Astrocyte of the hippocampus (primary cell): ENCODE data around the gene TCEAL9.
"Not testable (repeated sequence)": the region's sequence is repeated elsewhere in the genome, so short reads cannot be mapped to it uniquely, and the experiment has no call there.

ENCODE experiments used
- DNase-seq: peaks from one replicate; pipeline ENCODE4 v3.0.0; 2011; ENCODE audit warnings: low read depth, low spot score

TCEAL9 gene

DNA sequence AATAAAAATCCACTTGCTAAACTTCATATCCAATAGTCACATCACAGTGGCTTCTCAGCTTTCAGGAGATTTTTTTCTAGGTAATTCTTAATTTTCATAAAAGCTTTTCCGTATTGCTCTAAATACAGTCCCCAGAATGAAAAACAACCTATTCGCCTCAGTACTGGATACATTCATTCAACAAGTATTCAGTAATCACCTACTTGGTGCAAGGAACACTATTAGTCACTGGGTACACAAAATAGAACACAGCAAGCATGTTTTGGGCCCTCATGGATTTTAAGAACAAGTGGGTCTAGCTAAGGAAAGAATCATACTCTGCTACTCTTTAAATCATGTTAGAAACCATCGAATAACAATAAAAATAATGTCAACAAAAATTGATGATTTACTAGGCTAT is 17.3 kb downstream of the TCEAL9 start:
- no peak for DNase-seq

DNA sequence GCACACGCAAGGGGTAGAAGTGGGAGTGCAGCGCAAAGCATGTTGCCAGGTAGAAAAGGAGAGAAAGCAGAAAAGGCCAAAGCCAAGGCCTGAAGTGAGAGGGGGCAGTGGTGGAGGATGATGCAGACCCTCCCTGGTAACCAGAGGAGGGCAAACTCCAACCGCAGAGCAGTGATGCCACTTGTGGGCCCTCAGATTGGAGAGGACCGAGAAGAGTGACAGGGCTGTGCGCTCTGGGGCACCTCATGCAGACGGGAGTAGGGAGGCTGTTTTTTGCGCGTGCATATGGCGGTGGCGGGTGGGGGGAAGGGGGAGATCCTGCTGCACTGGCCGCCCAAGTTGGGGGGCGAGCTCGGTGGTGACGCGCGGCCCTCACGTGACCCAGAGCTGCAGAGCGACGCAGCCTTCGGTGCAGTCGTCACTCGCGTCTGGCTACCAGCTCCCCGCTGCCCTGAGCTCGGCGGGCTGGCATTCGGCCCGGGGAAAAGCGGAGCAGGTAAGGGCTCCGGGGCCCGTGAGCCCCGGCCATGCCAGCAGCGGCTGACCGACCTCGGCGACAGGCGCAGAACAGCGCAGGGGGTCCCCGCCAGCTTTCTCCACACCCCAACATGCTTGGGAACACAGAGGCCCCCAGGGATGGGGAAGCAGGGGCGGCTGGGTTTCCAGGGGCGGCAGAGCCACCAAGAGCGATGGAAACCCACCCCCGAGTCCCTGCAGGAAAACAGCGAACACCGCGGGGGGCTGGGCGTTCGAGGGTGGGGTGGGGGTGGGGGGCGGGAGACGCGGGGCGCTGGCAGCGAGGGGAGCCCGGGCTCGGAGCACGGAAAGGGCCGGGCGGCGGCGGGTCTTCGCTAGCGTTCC is 20.0 kb downstream of the TCEAL9 start, which contains the start of gene BEX3:
TSS of gene BEX3 (plus strand) at position 421 of the 861 bp plus-strand sequence. CDS start 984 bp downstream, outside the sequence.
- peak; percentile 78 for DNase-seq

GRCh38 chrX:103376979-103377324 is 20.6 kb downstream of the TCEAL9 start:
- DNase-seq: peak; percentile 52

GRCh38 chrX:103378990-103379389 is 22.7 kb downstream of the TCEAL9 start:
- DNase-seq: no peak

DNA sequence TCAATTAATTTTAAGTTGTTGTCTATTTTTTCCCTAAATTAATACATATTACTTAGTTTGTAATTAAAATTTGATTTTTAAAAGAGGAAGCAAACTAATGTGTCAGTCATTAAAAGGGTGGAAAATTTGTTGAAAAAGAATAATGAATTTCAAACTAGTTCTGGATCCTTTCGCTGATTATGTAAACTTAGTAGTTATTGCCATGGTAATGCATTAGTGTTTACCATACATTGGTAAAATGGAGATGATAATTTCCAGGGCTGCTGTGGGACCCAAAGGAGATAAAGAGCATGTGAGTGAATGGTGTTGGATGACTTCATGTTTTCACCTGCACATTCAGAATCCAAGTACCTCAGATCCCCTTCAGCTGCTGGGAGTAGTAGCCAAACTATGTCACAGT is 26.6 kb downstream of the TCEAL9 start:
- DNase-seq: no peak

DNA sequence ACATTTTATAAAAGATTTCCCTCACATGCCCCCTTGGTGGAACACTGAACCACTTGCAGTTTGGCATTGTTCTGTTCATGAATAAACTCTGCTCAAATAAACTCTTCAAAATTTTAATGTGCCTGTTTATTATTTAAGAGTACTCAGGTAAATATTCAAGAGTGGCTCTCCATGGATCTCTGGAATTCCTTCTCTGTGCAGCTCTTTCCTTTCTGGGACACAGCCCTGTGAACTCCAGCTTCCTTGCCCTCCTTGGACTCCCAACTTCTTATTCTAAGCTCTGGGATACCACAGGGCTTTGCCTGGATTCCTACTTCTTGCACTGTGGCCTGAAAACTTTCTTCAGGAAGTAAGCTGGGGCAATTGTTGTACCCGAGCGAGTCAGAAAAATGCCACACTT is 28.4 kb downstream of the TCEAL9 start:
- no peak for DNase-seq

- DNase-seq: not testable (repeated sequence)
Measured at GRCh38 chrX:103385283-103385830, 29.1 kb downstream of the TCEAL9 start.

DNA sequence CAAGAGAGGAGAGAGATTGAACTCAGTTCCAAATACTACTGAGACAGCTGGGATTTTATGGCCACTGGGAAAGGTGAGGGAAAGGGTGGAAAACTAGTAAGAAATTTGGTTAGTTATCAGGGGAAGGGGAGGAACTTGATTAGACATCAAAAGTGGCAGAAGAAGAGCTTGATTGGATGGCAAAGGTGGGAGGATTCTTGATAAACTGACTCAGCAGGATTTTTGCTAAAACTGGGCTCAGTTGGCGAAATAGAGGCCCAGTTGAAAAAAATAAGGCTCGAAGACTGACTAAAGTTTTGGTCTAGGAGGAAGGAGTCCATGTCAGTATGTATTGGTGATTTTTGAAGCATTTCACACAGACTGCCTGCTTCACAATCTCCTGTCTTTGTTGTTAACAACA is 30.0 kb downstream of the TCEAL9 start:
- DNase-seq: no peak

GRCh38 chrX:103393487-103393886 is 37.2 kb downstream of the TCEAL9 start:
- DNase-seq: no peak

DNA sequence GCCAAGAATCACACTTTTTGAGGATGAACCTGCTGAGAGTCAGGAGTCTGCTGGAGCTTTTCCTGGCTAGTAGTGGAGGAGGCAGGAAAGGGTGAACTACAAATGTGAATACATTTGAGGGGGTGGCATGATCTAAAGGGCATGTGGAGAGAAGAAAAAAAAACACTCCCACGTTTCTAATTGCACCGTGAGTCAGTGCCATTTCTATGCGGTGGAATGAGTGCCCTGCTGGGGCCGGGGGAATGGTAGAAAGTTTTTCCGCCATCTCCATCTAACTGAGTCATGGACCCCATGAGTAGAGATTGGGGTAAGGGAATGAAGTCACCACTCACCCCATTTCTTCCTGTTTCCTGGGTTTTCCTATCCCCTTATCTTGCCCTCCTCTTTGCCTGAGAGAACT is 39.9 kb downstream of the TCEAL9 start:
- peak; percentile 44 for DNase-seq

- no peak for DNase-seq
Measured at GRCh38 chrX:103396660-103397059, 40.4 kb downstream of the TCEAL9 start.

DNA sequence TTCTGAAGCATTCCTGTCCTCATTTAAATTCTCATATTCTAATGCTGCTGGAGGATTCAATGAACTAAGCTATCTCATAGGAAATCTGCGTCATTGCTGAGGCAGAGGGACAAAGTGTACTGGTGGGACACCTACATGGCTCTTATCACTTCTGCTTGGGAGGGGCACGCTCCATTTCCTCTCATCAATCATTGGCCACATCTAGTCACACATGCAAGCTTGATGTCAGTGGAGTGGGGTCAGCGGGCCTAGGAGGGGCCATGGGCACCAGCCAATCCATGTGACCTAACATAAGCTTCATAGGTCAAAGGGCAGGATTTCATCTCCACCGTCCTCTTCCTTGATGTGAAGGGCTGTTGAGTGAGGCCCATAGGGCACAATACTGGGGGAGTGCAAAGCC is 41.4 kb downstream of the TCEAL9 start:
- no peak for DNase-seq

GRCh38 chrX:103398421-103398864 is 42.1 kb downstream of the TCEAL9 start:
- DNase-seq: peak; percentile 43

GRCh38 chrX:103399744-103400143 is 43.4 kb downstream of the TCEAL9 start:
- DNase-seq: no peak

DNA sequence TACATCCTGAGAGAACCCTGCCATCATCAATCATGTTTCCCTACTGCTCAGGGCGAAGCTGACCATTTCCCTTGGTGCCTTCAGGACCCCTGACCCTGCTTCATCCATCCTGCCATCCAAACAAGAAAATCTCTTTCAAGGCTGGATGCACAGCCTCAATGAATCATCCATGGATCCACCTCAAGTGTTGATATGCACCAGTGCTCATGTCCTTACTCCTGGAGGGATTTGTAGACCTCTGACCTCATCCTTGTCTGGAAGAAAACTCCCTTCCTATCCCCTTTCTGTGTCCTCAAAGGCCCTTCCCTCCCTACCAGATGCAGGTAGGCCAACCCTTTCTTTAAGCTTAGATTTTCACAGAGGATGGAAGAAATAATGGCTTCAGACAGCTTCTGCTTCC is 44.6 kb downstream of the TCEAL9 start:
- DNase-seq: no peak

DNA sequence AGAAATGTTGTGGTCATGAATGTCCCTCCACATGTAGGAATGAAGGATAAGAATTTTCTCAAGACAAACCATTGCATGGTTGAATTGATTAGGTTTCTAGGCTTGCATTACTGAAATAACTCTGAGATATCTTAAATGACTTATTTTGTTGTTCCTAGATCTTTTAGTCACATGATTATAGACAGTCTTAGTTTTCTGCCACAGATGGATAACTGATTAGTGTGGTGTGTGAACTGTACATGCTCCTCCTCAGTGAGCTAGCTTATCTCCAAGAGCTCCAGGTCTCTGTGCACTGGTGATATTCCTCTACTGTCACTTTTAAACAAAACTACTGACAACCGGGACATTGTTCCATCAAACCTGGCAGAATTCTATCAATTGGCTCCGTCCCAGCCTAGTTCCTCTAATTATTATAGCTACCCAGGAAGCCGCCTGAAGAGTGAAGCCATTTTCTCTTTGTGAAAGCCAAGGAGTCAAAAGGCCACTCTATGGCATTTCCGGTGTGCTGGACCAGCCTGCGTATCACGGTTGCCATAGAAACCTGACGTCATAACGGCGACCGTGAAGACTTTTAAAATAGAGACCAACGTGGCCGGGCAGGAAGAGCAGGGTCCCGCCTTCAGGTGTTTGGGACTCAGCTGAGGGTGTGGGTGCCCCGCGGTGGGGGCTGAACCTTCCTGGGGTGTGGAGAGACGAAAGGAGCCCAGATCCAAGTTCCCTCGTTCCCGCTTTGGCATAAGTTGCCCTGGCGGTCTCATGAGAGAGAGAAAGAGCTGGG is 48.1 kb downstream of the TCEAL9 start:
- peak; percentile 89 for DNase-seq

- no peak for DNase-seq
Measured at GRCh38 chrX:103405009-103405333, 48.7 kb downstream of the TCEAL9 start.

DNA sequence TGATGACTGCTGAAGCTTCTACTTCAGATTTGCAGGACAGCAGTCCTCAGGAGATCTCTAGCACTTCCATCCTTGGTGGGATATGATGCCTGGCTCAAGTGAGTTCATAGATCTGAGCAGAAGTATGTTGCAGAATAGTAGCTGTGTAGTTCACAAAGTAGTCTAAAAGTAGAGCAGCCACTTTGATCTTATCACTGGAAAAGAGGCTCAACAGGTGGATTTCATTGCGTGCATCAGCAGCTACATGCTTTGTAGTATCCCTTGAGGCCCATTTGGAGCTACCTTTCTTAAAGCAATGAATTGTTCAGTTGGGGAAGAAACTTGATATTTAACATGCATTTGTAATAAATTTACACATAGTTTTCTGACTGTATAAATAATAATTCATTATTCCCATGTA is 50.0 kb downstream of the TCEAL9 start:
- no peak for DNase-seq

DNA sequence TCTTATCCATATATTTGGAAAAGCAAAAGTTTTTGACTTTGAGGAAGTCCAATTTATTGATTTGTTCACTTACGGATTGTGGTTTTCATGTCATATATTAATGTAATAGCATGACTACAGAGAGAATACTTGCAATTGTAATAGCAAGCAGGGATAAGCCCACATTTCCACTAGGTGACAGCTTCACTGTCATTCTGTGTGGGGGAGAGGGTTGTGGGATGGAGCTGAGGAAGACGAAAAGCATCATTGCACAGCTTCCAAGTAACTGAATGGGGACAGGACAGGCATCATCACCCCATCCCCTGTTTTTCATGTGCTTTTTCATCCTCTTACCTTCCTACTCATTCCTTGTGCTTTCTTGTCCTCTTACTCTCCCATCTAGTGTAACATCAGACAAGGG is 51.5 kb downstream of the TCEAL9 start:
- no peak for DNase-seq
